Activated naive CD4-positive, alpha-beta T cell treated with anti-CD3 and anti-CD28 coated beads, Interleukin-2, amount 50 U/mL, for 72 hours (primary cell): Measurements from ENCODE around the gene WDR64. TPM values are rescaled to one million over a fixed set of nuclear protein-coding genes. Genes with fewer than 3 reads are reported as not detected.
A peak's percentile ranks its signal among the peaks of the same experiment; 100 is the strongest.
"Not testable (repeated sequence)": the region's sequence is repeated elsewhere in the genome, so short reads cannot be mapped to it uniquely, and the experiment has no call there.

Experiments used
- ATAC-seq, 2 donors: fragments of 150-1000 bp; cut with Tn5 transposase; 2 replicates each; pipeline ENCODE4 v1.10.0; 2021; ENCODE audit warnings: mild to moderate bottlenecking in 2 of 2, moderate library complexity in 2 of 2
- DNase-seq, 2 donors: peaks; one replicate each; pipeline ENCODE4 v3.0.0; 2021 to 2022; ENCODE audit warnings: low spot score in 2 of 2
- H3K27ac Mint-ChIP-seq, 2 donors: one replicate each; pipeline ENCODE4 v1.8.0; 2022; ENCODE audit warnings: mild to moderate bottlenecking in 2 of 2, mixed read lengths in 2 of 2
- H3K36me3 Mint-ChIP-seq, 2 donors: one replicate each; pipeline ENCODE4 v1.8.0; 2022; ENCODE audit warnings: mixed read lengths in 2 of 2
- H3K9me3 Mint-ChIP-seq, 2 donors: one replicate each; pipeline ENCODE4 v1.8.0; 2022; ENCODE audit warnings: mixed read lengths in 2 of 2
- total RNA-seq, 2 donors: library from RNA; stranded (reverse); gene quantifications; one replicate each; pipeline ENCODE4 v1.2.3, GENCODE V29; 2022

The WDR64 gene
- total RNA-seq, 2 donors from 2014 or later = not detected

- H3K27ac Mint-ChIP-seq = no peak overlapping the region
- DNase-seq (no peak), ATAC-seq (no peak)
- H3K9me3 Mint-ChIP-seq = no peaks in the 10 kb centered on the region
- peaks cover 0 to 14% of the 10 kb centered on the region in 2 donors for H3K36me3 Mint-ChIP-seq
Measured at GRCh38 chr1:241702442-241703373, 50.6 kb downstream of the WDR64 start.

- H3K36me3 Mint-ChIP-seq = peaks cover 0 to 14% of the 10 kb centered on the region in 2 donors
- not testable (repeated sequence) for H3K27ac Mint-ChIP-seq, ATAC-seq, H3K9me3 Mint-ChIP-seq, DNase-seq
Measured at GRCh38 chr1:241703739-241704138, 51.7 kb downstream of the WDR64 start.

DNA sequence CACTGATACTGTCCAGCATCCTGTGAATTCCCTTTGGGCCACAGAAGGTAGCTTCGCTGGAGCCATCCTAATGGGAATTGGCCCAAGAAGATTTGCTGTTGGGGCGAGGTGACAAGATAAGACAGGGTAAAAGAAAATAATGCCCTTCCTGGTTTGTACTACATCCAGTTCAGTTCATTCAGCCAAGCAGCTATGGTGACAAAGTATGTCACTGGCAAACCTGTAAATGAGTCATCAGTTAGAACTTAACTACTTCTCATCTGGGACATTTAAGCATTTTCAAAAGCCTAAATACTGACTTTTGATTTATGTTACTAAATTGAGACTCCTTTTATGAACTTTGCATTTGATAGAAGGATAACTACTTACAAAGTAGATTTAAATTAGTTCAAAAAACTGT, 54.2 kb downstream of the WDR64 start:
- ATAC-seq = peak; percentile 39 to 57
- Mint-ChIP-seq H3K36me3 (peaks cover 0 to 14% of the 10 kb centered on the region in 2 donors), H3K9me3 (peaks cover 0 to 5% of the 10 kb centered on the region in 2 donors), H3K27ac (no peak overlapping the region)
- DNase-seq = no peak

GRCh38 chr1:241706967-241707366, 54.9 kb downstream of the WDR64 start:
- peaks cover 0 to 14% of the 10 kb centered on the region in 2 donors for H3K36me3 Mint-ChIP-seq
- peak overlapping the region in 1 of 2 donors; percentile 22 for H3K27ac Mint-ChIP-seq
- peak in 1 of 2 donors; percentile 26 for ATAC-seq
- DNase-seq = no peak
- peaks cover 0 to 5% of the 10 kb centered on the region in 2 donors for H3K9me3 Mint-ChIP-seq

DNA sequence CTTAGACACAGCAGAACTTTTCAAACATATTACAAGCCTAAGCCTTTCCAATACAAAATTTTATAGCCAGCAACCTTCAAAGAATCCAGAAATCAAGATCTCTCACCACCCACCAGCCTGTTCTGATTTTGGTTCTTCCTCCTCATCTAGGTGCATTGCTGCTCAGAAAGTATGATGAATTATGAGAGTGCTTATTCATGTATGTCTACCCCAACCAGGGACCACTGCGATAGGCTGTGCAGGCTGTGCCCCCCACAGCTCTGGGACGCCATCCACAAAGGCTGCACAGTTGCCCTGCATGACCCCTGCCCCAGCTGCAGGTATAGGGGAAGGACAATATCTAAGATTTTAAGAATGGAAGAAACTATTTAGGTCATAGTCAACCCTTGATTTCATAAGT, 55.4 kb downstream of the WDR64 start:
- ATAC-seq (peak in 1 of 2 donors; percentile 28), DNase-seq (no peak)
- Mint-ChIP-seq H3K27ac (peak overlapping the region in 1 of 2 donors; percentile 22), H3K36me3 (peaks cover 0 to 14% of the 10 kb centered on the region in 2 donors), H3K9me3 (peaks cover 0 to 5% of the 10 kb centered on the region in 2 donors)

DNA sequence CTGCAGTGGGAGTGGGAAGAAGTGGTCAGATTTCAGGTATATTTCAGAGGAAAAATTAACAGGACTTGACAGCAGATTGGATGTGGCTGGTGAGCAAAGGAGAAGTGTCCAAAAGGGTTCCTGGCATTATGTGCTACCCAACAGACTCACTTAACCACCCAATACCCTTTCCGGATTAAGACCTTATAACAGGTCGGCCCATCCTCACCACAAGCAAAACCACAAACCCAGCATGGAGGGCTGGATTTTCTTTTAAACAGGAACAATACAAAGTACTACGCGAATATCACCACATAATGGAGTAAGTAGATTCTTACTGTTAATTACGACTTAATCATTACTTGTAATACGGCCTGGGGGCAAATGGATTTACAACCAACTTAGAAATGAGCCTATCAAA, 59.2 kb downstream of the WDR64 start:
- no peak for DNase-seq
- H3K36me3 Mint-ChIP-seq = no peaks in the 10 kb centered on the region
- no peak for ATAC-seq
- H3K27ac Mint-ChIP-seq = no peak overlapping the region
- peaks cover 0 to 5% of the 10 kb centered on the region in 2 donors for H3K9me3 Mint-ChIP-seq

DNA sequence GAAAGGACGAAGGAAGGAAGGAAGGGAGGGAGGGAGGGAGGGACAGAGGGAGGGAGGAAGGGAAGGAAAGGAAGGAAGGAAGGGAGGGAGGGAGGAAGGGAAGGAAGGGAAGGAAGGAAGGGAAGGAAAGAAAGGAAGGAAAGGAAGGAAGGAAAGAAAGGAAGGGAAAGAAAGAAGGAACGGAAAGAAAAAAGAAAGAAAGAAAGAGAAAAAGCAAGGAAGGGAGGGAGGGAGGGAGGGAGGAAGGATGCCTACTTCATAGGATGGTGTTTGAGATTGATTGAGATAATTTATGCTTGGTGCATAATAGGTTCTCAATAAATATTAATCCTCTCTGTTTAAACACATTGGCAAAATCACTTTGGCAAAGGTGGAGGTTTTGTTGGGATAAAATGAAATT, 61.2 kb downstream of the WDR64 start:
- Mint-ChIP-seq H3K27ac (no peak overlapping the region), H3K36me3 (no peaks in the 10 kb centered on the region), H3K9me3 (peaks cover 0 to 5% of the 10 kb centered on the region in 2 donors)
- DNase-seq = no peak
- no peak for ATAC-seq

DNA sequence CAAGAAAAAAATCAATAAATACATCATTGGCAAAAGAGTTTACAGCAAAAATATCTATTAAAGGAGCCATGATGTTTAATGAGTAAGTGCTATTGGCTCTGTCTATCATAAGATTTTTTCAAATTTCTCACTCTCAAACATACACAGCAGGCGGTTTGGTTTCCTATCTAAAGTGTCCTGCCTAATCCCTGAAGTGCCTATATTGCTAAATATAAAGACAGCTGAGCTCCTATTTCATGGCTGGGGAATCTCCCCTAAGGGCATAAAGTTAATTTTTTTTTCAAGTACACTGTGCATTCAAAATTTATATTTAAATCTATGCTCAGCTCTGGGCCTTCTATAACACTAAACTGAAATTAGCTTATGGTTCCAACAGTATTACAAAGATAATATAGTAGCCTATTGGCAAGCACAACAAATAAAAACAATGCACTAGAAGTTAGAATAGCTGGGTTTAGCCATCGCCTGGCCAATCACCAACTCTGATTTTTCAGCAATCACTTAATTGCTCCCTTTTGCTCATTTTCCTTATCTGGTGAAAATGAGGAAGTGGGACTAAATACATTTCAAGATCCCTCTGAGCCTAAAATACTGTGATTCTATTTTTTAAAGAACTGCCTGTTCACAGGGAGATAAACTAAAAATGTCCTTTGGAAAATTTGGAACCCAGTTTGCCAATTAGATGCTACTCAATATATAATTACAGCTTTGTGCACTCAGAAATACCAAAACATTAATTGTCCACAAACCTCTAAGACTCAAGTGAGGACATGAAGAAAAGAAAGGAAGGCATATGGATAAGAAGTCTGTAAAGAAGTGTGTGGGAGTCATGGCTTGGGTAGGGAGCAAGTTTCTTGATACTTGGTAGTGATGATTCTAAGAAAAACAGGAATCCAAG, 62.5 kb downstream of the WDR64 start:
- DNase-seq (no peak), ATAC-seq (no peak)
- Mint-ChIP-seq H3K9me3 (peaks cover 0 to 5% of the 10 kb centered on the region in 2 donors), H3K36me3 (no peaks in the 10 kb centered on the region), H3K27ac (no peak overlapping the region)

DNA sequence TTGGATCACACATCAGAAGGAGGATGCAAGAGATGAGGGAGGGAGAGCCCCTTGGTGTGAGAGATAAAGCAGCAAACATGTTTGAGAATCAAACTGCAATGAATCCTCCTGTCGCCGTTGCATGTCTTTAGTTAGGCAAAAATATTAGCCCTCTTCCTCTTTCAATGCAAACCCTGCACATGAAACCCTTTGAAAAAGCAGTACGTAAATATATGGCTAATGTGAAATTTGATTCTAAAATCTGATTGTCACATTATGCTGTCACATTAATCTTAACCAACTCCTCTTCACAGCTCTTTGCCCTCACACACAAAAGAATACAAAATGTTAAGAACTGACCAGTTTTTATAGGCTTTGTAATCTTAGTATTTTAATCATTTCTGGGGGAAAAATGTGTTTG, 63.4 kb downstream of the WDR64 start:
- DNase-seq (no peak), ATAC-seq (no peak)
- Mint-ChIP-seq H3K27ac (no peak overlapping the region), H3K9me3 (peaks cover 0 to 5% of the 10 kb centered on the region in 2 donors), H3K36me3 (no peaks in the 10 kb centered on the region)

GRCh38 chr1:241715956-241716355, 63.9 kb downstream of the WDR64 start:
- H3K9me3 Mint-ChIP-seq = no peaks in the 10 kb centered on the region
- ATAC-seq (no peak), DNase-seq (no peak)
- H3K36me3 Mint-ChIP-seq = no peaks in the 10 kb centered on the region
- no peak overlapping the region for H3K27ac Mint-ChIP-seq

GRCh38 chr1:241716915-241717656, 65.0 kb downstream of the WDR64 start:
- Mint-ChIP-seq H3K36me3 (no peaks in the 10 kb centered on the region), H3K9me3 (no peaks in the 10 kb centered on the region), H3K27ac (no peak overlapping the region)
- ATAC-seq (peak; percentile 96 to 98), DNase-seq (peak in 1 of 2 donors; percentile 11)

DNA sequence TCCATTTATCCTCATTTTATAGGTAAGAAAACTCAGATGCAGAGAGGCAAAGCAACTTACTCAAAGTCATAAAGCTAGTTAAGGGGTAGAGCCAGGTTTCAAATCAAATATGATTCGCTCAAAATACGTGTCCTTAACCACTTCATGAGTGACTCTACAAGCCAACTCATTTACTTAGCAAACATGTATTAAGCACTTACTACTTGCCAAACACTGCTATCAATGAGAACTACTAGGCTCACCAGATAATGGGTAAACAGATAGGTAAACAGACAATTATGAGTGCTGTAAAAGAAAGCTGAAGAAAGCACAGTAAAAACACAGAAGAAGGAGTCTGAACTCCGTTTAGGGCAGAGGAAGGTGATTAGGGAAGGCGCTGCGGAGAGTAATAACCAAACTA, 65.9 kb downstream of the WDR64 start:
- H3K36me3 Mint-ChIP-seq = no peaks in the 10 kb centered on the region
- peak in 1 of 2 donors; percentile 56 for ATAC-seq

DNA sequence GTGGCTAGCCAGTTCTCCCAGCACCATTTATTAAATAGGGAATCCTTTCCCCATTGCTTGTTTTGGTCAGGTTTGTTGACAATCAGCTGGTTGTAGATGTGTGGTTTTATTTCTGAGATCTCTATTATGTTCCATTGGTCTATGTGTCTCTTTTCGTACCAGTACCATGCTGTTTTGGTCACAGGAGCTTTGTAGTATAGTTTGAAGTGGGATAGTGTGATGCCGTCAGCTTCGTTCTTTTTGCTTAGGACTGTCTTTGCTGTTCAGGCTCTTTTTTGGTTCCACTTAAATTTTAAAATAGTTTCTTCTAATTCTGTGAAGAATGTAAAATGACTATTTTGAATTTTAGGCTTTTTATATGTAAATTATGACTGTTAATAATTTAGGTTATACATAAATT, 68.9 kb downstream of the WDR64 start:
- Mint-ChIP-seq H3K27ac (no peak overlapping the region), H3K36me3 (no peaks in the 10 kb centered on the region), H3K9me3 (no peaks in the 10 kb centered on the region)
- no peak for DNase-seq
- ATAC-seq = no peak

More for the DNA sequence above, 65.9 kb downstream of the WDR64 start:
- DNase-seq = no peak
- Mint-ChIP-seq H3K9me3 (no peaks in the 10 kb centered on the region), H3K27ac (peak overlapping the region in 1 of 2 donors; percentile 9)

- peaks cover 0 to 4% of the 10 kb centered on the region in 2 donors for H3K9me3 Mint-ChIP-seq
- H3K36me3 Mint-ChIP-seq = no peaks in the 10 kb centered on the region
Measured at GRCh38 chr1:241722947-241723346, 70.9 kb downstream of the WDR64 start.

DNA sequence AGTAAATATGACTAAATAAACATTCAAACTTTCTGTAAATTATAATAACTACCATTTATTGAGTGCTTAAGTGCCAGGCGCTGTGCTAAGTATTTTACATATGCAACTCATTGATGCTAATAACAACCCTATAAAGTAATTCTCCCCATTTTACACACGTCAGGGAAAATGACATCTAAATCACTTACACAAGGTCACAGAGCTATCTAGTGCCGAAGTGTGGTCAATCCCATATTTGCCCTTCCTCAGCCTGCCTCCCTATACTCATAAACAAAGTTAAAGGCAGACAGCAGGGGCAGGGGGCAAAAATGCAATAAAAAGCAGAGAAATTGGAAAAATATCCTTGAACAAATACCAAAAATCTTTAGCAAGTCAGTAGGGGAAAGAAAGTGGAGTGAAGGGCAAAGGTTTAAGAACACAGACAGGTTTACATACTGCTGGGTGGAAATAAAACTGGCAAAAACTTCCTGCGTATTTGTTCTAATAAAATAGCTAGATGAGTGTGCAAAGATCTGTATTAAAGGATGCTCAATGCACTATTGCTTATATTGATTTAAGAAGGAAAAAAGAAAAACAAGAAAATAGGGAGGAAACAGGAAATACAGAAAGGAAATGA, 72.8 kb downstream of the WDR64 start:
- H3K9me3 Mint-ChIP-seq = peaks cover 0 to 4% of the 10 kb centered on the region in 2 donors
- DNase-seq = no peak
- H3K36me3 Mint-ChIP-seq = no peaks in the 10 kb centered on the region
- ATAC-seq = no peak
- no peak overlapping the region for H3K27ac Mint-ChIP-seq

More at GRCh38 chr1:241722947-241723346, 70.9 kb downstream of the WDR64 start:
- ATAC-seq = no peak
- no peak overlapping the region for H3K27ac Mint-ChIP-seq
- DNase-seq = no peak

GRCh38 chr1:241730031-241730430, 78.0 kb downstream of the WDR64 start:
- ATAC-seq (no peak), DNase-seq (no peak)
- Mint-ChIP-seq H3K27ac (no peak overlapping the region), H3K9me3 (peaks cover 0 to 4% of the 10 kb centered on the region in 2 donors), H3K36me3 (no peaks in the 10 kb centered on the region)
